Esophagus squamous epithelium (tissue), 5 donors: ENCODE data around the gene CHTOP. TPM values are rescaled to one million over a fixed set of nuclear protein-coding genes. Genes with fewer than 3 reads are reported as not detected.

ENCODE experiments used
- DNase-seq: peaks from one replicate; lab custom pipeline; 2025; lab: John Stamatoyannopoulos, UW
- H3K27ac ChIP-seq, 4 donors: fragments of 200-600 bp; sonication (generic); one replicate each; pipeline ENCODE4 v1.5.1; 2016 to 2019; ENCODE audit warnings: mild to moderate bottlenecking in 1 of 4
- H3K27me3 ChIP-seq, 4 donors: fragments of 200-600 bp; sonication (generic); 1 replicate in 3 of 4; 2 replicates in 1 of 4; pipeline versions ENCODE4 v1.5.1 to v1.6.0; 2017 to 2021; ENCODE audit warnings: antibody characterized with exemption in 1 of 4
- H3K36me3 ChIP-seq, 3 donors: fragments of 200-600 bp; sonication (generic); one replicate each; pipeline ENCODE4 v1.5.1; 2016 to 2019
- H3K4me1 ChIP-seq, 3 donors: fragments of 200-600 bp; sonication (generic); one replicate each; pipeline ENCODE4 v1.5.1; 2017 to 2019
- H3K4me3 ChIP-seq, 4 donors: fragments of 200-600 bp; sonication (generic); 1 replicate in 3 of 4; 2 replicates in 1 of 4; pipeline ENCODE4 v1.5.1; 2016 to 2019; ENCODE audit warnings: mild to moderate bottlenecking in 2 of 4, moderate library complexity in 1 of 4
- H3K9me3 ChIP-seq, 3 donors: fragments of 200-600 bp; sonication (generic); one replicate each; pipeline ENCODE4 v1.5.1; 2016 to 2019
- CTCF ChIP-seq, 6 experiments: fragments of 450-650 bp in 4 of 6; fragments of 200-600 bp in 2 of 6; sonication (generic) in 2 of 6; IDR thresholded peaks; one replicate each; pipeline ENCODE4 v1.5.1; 2016 to 2019; ENCODE audit warnings: antibody characterized with exemption in 6 of 6, mild to moderate bottlenecking in 4 of 6, moderate library complexity in 4 of 6
- POLR2A ChIP-seq, 4 donors: fragments of 450-650 bp; IDR thresholded peaks; one replicate each; pipeline ENCODE4 v1.6.1; 2017; ENCODE audit warnings: antibody characterized with exemption in 4 of 4, mild to moderate bottlenecking in 4 of 4, moderate library complexity in 3 of 4
- WGBS, 2 donors: methylation state at CpG; one replicate each; pipeline ENCODE4 v1.1.5; 2018; 5-methylcytosine and 5-hydroxymethylcytosine counted together
- intact Hi-C: fragments of 100-400 bp; cut with DNase I; formaldehyde crosslinking; loops from one replicate; pipeline ENCODE4 v1.15.0; 2022
- small RNA-seq, 4 donors: library from RNA; depleted of rRNA; stranded (forward); fragments of <200 nt; gene quantifications; one replicate each; pipeline ENCODE3, GENCODE V24; 2016
- total RNA-seq, 4 donors: library from RNA; depleted of rRNA; stranded (reverse); fragments of >200 nt; gene quantifications; one replicate each; pipeline ENCODE4 v1.1.0, GENCODE V29; 2016
- donor health status: DM: yes; HTN: yes; CAD: no.

CHTOP gene
- total RNA-seq, 4 donors from 2014 or later, result 35.0 to 58.9 (median 47.3) TPM

DNA sequence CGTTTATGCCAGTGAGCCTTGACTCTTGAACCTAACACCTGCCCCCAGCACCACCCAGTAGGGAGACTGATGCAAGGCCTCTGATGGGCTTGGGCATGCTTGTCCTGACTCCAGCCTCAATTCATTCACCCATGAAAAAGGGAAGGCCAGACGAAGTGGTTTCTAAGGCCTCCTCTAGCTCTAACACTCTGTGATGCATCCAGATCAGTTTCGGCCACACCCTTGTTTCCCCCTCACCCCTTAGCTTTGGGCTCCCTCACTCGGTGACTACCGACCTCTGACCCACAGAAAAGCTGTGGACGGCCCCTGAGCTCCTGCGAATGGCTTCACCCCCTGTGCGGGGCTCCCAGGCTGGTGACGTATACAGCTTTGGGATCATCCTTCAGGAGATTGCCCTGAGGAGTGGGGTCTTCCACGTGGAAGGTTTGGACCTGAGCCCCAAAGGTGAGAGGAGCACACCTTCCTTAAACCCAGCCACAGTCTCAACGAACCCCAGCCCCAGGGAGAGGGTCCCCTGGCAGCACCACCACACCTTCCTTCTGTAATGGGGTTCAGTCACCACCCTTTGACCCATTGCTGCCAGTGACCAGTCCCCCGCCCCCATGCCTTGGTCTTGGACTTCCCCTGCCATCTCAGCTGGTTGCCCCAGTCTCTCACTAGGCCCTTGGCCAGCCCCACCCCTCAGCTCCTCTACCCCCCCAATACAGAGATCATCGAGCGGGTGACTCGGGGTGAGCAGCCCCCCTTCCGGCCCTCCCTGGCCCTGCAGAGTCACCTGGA is 53.7 kb downstream of the CHTOP start:
- peaks cover 0 to 5% (median 0%) of the 10 kb centered on the region in 3 donors for H3K4me1 ChIP-seq
- H3K27me3 ChIP-seq, result no peaks in the 10 kb centered on the region
- H3K4me3 ChIP-seq, result no peak overlapping the region
- no peak overlapping the region for H3K27ac ChIP-seq
- H3K9me3 ChIP-seq, result no peaks in the 10 kb centered on the region
- no peak for TF ChIP-seq POLR2A (IDR thresholded peaks at IDR 0.05)
- no peak for TF ChIP-seq CTCF (IDR thresholded peaks at IDR 0.05)
- intact Hi-C loops, result no loop called here
- peaks cover 0 to 11% (median 0%) of the 10 kb centered on the region in 3 donors for H3K36me3 ChIP-seq
- 76 to 87% methylated on average over 6 to 12 of the region's 16 CpGs for WGBS, 2 donors
- no peak for DNase-seq

GRCh38 chr1:153688276-153688675 is 54.4 kb downstream of the CHTOP start:
- DNase-seq, result no peak
- H3K36me3 ChIP-seq, result peaks cover 0 to 9% (median 0%) of the 10 kb centered on the region in 3 donors
- no peaks in the 10 kb centered on the region for H3K9me3 ChIP-seq
- no peaks in the 10 kb centered on the region for H3K27me3 ChIP-seq
- intact Hi-C loops, result no loop called here
- H3K4me3 ChIP-seq, result no peak overlapping the region
- TF ChIP-seq CTCF (IDR thresholded peaks at IDR 0.05) (no peak), POLR2A (IDR thresholded peaks at IDR 0.05) (no peak)
- H3K4me1 ChIP-seq, result peaks cover 0 to 5% (median 0%) of the 10 kb centered on the region in 3 donors
- H3K27ac ChIP-seq, result no peak overlapping the region
- WGBS, 2 donors, result 82 to 87% methylated on average over 7 of the region's 7 CpGs

DNA sequence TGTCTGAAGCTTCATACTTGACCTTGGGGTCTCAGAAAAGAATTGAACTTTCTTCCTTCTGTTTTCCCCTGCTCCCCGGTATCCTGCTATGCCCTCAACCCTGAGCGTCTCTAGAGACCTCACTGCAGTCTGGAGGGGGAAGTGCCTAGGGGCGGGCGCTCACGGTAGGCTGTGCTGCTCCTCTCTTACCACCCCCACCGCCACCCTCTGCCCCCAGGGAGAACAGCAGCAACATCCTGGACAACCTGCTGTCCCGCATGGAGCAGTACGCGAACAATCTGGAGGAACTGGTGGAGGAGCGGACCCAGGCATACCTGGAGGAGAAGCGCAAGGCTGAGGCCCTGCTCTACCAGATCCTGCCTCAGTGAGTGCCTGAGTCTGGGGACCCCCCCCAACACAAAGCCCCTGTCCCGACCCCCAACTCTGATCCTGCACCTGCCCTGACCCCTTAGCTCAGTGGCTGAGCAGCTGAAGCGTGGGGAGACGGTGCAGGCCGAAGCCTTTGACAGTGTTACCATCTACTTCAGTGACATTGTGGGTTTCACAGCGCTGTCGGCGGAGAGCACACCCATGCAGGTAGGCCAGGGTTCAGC is 55.0 kb downstream of the CHTOP start:
- no peaks in the 10 kb centered on the region for H3K27me3 ChIP-seq
- WGBS, 2 donors, result 85 to 87% methylated on average over 9 to 12 of the region's 18 CpGs
- intact Hi-C loops, result no loop called here
- no peak for TF ChIP-seq CTCF (IDR thresholded peaks at IDR 0.05)
- no peak for TF ChIP-seq POLR2A (IDR thresholded peaks at IDR 0.05)
- H3K4me3 ChIP-seq, result no peak overlapping the region
- no peak for DNase-seq
- H3K9me3 ChIP-seq, result no peaks in the 10 kb centered on the region
- no peak overlapping the region for H3K27ac ChIP-seq
- H3K36me3 ChIP-seq, result peaks cover 0 to 9% (median 0%) of the 10 kb centered on the region in 3 donors
- peaks cover 0 to 5% (median 0%) of the 10 kb centered on the region in 3 donors for H3K4me1 ChIP-seq

DNA sequence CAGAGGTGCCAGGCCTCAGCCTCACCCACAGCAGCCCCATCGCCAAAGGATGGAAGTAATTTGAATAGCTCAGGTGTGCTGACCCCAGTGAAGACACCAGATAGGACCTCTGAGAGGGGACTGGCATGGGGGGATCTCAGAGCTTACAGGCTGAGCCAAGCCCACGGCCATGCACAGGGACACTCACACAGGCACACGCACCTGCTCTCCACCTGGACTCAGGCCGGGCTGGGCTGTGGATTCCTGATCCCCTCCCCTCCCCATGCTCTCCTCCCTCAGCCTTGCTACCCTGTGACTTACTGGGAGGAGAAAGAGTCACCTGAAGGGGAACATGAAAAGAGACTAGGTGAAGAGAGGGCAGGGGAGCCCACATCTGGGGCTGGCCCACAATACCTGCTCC is 59.6 kb downstream of the CHTOP start:
- no peaks in the 10 kb centered on the region for H3K9me3 ChIP-seq
- TF ChIP-seq POLR2A (IDR thresholded peaks at IDR 0.05) (no peak), CTCF (IDR thresholded peaks at IDR 0.05) (no peak)
- H3K4me3 ChIP-seq, result no peak overlapping the region
- H3K27me3 ChIP-seq, result no peaks in the 10 kb centered on the region
- 75 to 100% methylated on average over 1 to 3 of the region's 4 CpGs for WGBS, 2 donors
- no peaks in the 10 kb centered on the region for H3K36me3 ChIP-seq
- intact Hi-C loops, result no loop called here
- DNase-seq, result no peak
- peaks cover 8 to 16% (median 11%) of the 10 kb centered on the region in 3 donors for H3K4me1 ChIP-seq
- no peak overlapping the region for H3K27ac ChIP-seq

Small RNA genes lying within 50 kb of the gene (small RNA-seq; reads per million reads assigned to genes)
- gene MIR8083, result 0 reads per million in 4 donors

Other genes starting within 250 kb of the CHTOP start
- over 10,000 TPM in 3 of 4 donors, 1,000 to 10,000 TPM in 1; 4,308 to 17,245 (median 15,998) TPM for gene S100A8, start 243.0 kb upstream of the CHTOP start, total RNA-seq
- gene S100A7A, start 217.5 kb upstream of the CHTOP start, total RNA-seq, result 10 to 100 TPM in 1 of 4 donors, 1 to 10 TPM in 2, not detected in 1; 6.7 to 72.9 (median 8.1) TPM
- 1,000 to 10,000 TPM in 2 of 4 donors, 100 to 1,000 TPM in 1, 1 to 10 TPM in 1; 8.8 to 9,163 (median 3,171) TPM for gene S100A7, start 173.4 kb upstream of the CHTOP start, total RNA-seq
- gene S100A6, start 98.1 kb upstream of the CHTOP start, total RNA-seq, result 100 to 1,000 TPM; 270 to 943 (median 394) TPM
- gene S100A5, start 93.1 kb upstream of the CHTOP start, total RNA-seq, result not detected
- gene S100A4, start 88.3 kb upstream of the CHTOP start, total RNA-seq, result 100 to 1,000 TPM in 2 of 4 donors, 10 to 100 TPM in 2; 58.6 to 205 (median 122) TPM
- gene S100A3, start 84.8 kb upstream of the CHTOP start, total RNA-seq, result 10 to 100 TPM in 1 of 4 donors, 1 to 10 TPM in 3; 1.2 to 16.5 (median 9.2) TPM
- gene S100A2, start 68.2 kb upstream of the CHTOP start, total RNA-seq, result 1,000 to 10,000 TPM in 3 of 4 donors, 100 to 1,000 TPM in 1; 949 to 3,544 (median 1,180) TPM
- gene S100A16, start 20.9 kb upstream of the CHTOP start, total RNA-seq, result 1,000 to 10,000 TPM; 1,372 to 2,409 (median 2,158) TPM
- 1,000 to 10,000 TPM; 1,580 to 2,481 (median 2,030) TPM for gene S100A14, start 17.7 kb upstream of the CHTOP start, total RNA-seq
- 10 to 100 TPM; 44.4 to 63.3 (median 55.7) TPM for gene S100A13, start 6.6 kb upstream of the CHTOP start, total RNA-seq
- 1 to 10 TPM in 1 of 4 donors, not detected in 3; 1.8 TPM for gene S100A1, start 5.6 kb upstream of the CHTOP start, total RNA-seq
- 10 to 100 TPM; 39.9 to 61.2 (median 51.1) TPM for gene SNAPIN, start 24.6 kb downstream of the CHTOP start, total RNA-seq
- gene ILF2, start 36.9 kb downstream of the CHTOP start, total RNA-seq, result 100 to 1,000 TPM in 3 of 4 donors, 10 to 100 TPM in 1; 78.0 to 166 (median 130) TPM
- gene NPR1, start 44.6 kb downstream of the CHTOP start, total RNA-seq, result 10 to 100 TPM in 2 of 4 donors, 1 to 10 TPM in 2; 1.8 to 15.6 (median 6.4) TPM
- gene INTS3, start 94.0 kb downstream of the CHTOP start, total RNA-seq, result 10 to 100 TPM; 24.6 to 27.9 (median 26.2) TPM
- 10 to 100 TPM in 2 of 4 donors, 1 to 10 TPM in 2; 7.6 to 15.0 (median 11.2) TPM for gene SLC27A3, start 141.3 kb downstream of the CHTOP start, total RNA-seq